PFSK-1 (cell line): ENCODE results near the gene NDP.

Experiments
- SIN3A ChIP-seq: IDR thresholded peaks from 2 replicates; pipeline ENCODE4 v1.6.1; 2012; ENCODE audit warnings: mild to moderate bottlenecking, low read length, moderate library complexity, borderline replicate concordance; ENCODE audit not compliant: insufficient read depth
- TAF1 ChIP-seq: IDR thresholded peaks from 2 replicates; pipeline ENCODE4 v1.6.1; 2012; ENCODE audit warnings: low read length, control low read depth, borderline replicate concordance; ENCODE audit not compliant: insufficient read depth
- TF ChIP-seq, protein P1 (sequence below), 2 experiments: IDR thresholded peaks; 2 replicates each; pipeline versions ENCODE4 v1.6.1 to v1.8.0; 2011 to 2012; ENCODE audit warnings: low read depth in 2 of 2, low read length in 2 of 2, control low read depth in 1 of 2, inconsistent platforms in 1 of 2, mild to moderate bottlenecking in 1 of 2, moderate library complexity in 1 of 2; ENCODE audit not compliant: insufficient read depth in 1 of 2

GRCh38 chrX:43909141-43909540 lies 64.0 kb downstream of the NDP start:
- TF ChIP-seq SIN3A (no peak), TAF1 (no peak)
- TF ChIP-seq, protein P1, sequence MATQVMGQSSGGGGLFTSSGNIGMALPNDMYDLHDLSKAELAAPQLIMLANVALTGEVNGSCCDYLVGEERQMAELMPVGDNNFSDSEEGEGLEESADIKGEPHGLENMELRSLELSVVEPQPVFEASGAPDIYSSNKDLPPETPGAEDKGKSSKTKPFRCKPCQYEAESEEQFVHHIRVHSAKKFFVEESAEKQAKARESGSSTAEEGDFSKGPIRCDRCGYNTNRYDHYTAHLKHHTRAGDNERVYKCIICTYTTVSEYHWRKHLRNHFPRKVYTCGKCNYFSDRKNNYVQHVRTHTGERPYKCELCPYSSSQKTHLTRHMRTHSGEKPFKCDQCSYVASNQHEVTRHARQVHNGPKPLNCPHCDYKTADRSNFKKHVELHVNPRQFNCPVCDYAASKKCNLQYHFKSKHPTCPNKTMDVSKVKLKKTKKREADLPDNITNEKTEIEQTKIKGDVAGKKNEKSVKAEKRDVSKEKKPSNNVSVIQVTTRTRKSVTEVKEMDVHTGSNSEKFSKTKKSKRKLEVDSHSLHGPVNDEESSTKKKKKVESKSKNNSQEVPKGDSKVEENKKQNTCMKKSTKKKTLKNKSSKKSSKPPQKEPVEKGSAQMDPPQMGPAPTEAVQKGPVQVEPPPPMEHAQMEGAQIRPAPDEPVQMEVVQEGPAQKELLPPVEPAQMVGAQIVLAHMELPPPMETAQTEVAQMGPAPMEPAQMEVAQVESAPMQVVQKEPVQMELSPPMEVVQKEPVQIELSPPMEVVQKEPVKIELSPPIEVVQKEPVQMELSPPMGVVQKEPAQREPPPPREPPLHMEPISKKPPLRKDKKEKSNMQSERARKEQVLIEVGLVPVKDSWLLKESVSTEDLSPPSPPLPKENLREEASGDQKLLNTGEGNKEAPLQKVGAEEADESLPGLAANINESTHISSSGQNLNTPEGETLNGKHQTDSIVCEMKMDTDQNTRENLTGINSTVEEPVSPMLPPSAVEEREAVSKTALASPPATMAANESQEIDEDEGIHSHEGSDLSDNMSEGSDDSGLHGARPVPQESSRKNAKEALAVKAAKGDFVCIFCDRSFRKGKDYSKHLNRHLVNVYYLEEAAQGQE (IDR thresholded peaks at IDR 0.05; ENCODE audit: insufficient read depth in 1 of 2, low read depth in 2 of 2, low read length in 2 of 2): no peak
